NCI-H2196 (cell line): ENCODE measurements around the gene CDK19.
"Not testable (repeated sequence)": the region's sequence is repeated elsewhere in the genome, so short reads cannot be mapped to it uniquely, and the experiment has no call there.

Experiments used
- DNase-seq: peaks from one replicate; lab custom pipeline; 2025; ENCODE audit not compliant: unreplicated experiment; lab: John Stamatoyannopoulos, UW

Gene CDK19

DNA sequence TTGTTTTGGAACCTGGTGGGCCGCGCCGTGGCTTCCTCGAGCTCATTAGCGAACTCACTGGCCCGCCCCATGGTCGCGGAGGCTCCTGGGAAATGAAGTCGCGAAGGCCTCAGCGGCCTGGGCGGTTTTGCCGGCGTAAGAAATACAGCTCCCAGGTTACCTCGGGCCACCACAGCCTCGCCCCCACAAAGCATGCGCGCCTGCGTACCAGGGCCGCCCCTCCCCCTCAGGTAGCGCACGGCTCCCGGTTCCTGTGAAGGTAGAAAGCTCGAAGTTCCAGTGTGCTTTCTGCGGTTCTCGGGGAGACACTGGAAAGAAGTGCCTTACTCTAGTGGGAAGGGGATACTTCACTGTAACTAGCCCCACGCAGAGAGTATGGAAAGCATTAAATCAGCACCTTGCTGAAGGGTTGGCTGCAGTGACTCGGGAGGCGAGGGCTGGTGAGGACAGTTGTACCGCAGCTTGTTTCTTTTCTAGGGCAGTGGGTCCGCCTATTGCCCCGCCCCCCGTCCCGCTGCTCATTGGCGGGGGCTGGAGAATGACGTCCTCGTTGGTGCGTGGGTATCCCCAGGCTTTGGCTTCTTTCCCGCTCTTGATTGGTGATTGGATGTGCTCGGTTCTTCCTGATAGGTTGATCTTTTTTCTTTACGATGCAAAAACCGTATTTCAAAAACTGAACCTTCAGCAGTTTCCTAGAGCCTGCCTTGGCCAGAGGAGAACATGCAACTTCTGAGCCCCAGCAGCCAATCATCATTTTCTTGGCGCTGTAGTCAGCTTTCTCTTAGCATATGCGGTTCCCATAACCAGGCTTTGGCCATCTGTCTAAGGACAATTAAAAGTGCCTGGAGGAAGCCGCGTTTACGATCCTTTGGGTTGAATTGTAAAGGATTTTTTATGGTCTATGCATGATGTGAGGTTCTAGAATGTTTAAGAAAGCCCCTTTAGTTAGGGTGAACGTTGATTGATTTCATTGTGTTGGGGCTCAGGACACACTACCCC is at the start of gene CDK19:
Gene CDK19, minus strand, starts transcription at position 59 of the 999 bp plus-strand sequence. CDS start 333 bp downstream, outside the sequence.
- DNase-seq: peak; percentile 99

DNA sequence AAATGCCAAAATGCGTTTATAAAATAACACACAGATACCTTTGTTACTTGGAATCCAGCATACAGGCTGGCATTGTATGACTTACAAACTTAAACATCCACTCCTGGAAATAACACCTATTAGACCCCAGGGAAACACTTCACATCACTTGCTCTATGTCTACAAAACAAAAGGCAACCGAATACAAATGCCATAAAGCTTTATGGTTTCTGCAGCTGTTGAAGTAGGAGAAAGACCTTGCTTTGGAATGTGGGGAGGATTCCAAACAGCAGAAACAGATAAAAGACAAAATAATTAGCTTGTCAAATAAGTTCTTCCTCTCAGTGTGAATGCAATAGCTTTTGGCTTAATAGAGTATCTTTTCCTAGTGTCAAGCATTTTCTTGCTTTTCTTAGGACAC is 49.6 kb upstream of the CDK19 start:
- no peak for DNase-seq

- DNase-seq: no peak
These were observed 44.1 kb upstream of the CDK19 start for GRCh38 chr6:110859335-110859792.

GRCh38 chr6:110858562-110859214 is 43.4 kb upstream of the CDK19 start:
- no peak for DNase-seq

GRCh38 chr6:110858016-110858415 is 42.7 kb upstream of the CDK19 start:
- DNase-seq: no peak

DNA sequence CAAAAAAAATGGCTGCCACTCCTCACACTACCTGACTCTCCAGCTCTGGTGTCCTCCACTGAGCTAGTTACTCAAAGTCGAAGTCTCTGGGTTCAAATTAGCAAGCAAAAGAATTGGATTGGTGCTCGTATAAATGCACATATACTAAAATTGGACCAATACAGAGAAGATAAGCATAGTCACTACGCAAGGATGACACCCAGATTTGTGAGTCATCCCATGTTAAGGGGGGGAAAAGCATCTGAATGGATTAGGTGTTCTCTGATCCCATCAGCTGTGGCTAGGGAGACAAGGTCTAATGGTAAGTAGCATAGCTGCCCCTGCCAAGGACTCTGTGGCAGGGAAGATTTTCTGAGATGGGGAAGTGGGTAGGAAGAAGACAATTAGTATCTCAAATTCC is 41.0 kb upstream of the CDK19 start:
- no peak for DNase-seq

GRCh38 chr6:110853754-110854477 is 38.6 kb upstream of the CDK19 start:
- DNase-seq: no peak

DNA sequence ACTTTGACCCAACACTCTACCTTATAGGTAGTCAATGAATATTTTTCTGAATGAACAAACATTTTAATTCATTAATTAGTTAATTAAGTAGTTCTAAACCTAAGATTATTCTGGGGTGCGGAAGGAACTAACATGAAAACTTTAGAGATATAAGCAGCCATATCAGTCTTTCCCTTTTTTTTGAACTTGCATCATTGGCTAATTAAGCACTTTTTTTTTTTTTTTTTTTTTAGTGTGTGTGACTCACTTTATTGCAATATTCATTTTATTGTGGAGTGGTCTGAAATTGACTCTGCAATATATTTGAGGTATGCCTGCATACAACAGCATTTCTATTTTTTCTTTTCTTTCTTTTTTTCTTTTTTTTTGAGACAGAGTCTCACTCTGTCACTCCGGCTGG is 37.5 kb upstream of the CDK19 start:
- no peak for DNase-seq

- no peak for DNase-seq
These were observed 34.5 kb upstream of the CDK19 start for GRCh38 chr6:110849781-110850180.

DNA sequence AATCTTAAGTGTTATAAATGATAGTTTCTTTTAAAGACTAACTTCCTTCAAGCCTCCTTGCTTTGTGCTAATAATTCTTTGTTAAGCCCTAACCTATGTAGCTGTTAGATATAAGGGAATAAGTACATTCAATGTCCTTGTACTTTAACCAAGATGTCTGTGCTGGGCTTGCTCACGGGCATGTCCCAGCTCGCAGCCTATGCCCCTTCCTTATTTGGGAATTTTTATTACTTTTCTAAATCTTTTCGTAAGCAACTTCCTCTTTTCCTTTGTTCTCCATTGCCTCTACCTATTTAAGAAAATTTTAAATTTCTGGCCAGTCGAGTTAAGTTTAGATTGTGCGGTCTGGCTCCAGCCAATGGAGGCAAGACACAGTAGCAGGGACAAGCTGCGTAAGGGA is 26.0 kb upstream of the CDK19 start:
- DNase-seq: no peak

DNA sequence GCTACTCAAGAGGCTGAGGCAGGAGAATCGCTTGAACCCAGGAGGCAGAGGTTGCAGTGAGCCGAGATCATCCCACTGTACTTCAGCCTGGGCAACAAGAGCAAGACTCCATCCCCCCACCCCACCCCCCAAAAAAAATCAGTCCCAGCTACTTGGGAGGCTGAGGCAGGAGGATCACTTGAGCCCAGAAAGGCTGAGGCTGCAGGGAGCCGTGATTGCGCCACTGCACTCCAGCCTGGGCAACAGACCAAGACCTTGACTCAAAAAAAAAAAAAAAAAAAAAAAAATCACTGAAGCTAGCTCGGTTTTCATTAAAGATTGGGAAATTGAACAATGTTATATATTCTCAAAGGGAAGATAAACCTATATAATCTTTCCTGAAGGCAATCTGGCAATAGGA is 20.5 kb upstream of the CDK19 start:
- DNase-seq: not testable (repeated sequence)

DNA sequence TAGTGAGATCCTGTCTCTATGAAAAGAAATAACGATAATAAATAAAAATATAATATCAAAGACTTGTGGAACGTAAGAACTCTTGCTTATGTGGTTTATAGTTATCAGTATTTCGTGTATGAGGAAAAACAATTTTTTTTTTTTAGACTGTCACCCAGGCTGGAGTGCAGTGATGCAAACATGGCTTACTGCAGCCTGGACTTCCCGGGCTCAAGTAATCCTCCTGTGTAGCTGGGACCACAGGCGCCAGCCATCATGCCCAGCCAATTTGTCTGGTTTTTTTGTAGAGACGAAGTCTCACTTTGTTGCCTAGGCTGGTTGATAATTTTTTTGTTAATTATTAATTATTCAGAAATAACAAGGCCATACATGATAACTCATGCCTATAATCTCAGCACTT is 18.6 kb upstream of the CDK19 start:
- no peak for DNase-seq

DNA sequence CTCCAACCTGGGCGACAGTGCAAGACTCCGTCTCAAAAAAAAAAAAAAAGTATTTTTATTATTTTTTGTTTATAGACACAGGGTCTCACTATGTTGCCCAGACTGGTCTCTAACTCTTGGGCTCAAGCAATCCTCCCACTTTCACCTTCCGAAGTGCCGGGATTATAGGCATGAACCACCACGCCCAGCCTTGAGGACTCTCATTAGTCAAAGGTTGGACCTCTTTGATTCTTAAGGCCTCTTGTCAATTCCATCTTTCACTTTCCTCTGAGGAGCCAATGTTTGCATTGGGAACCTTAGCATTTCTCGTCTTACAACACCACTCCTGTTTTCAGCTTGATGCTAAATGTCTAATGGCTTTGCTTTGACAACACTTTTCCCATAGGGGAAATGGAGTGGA is 16.1 kb upstream of the CDK19 start:
- no peak for DNase-seq

GRCh38 chr6:110828396-110828795 is 13.1 kb upstream of the CDK19 start:
- DNase-seq: no peak

DNA sequence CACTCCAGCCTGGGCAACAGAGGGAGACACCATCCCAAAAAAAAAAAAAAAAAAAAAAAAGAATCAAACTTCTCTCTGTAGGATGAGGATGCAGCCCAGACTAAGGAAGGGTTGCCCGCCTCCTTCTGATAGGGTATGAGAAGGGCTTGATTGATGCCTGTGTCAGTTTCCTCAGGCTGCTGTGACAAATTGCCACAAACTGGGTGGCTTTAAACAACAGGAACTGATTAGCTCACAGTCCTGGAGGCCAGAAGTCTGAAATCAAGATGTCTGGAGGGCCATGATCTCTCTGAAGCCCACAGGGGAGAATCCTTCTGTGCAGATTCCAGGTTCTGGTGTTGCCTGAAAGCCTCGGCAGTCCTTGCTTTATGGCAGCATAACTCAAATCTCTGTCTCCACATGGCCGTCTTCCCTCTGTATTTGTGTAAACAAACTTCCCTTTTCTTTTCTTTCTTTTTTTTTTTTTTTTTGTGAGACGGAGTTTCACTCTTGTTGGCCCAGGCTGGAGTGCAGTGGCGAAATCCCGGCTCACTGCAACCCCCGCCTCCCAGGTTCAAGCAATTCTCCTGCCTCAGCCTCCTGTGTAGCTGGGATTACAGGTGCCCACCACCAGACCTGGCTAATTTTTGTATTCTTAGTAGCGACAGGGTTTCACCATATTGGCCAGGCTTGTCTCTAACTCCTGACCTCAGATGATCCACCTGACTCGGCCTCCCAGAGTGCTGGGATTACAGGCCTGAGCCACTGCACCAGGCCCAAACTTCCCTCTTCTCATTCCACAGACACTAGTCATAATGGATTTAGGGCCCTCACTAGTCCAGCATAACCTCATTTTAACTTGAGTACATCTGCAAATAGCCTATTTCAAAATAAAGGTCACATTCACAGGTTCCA is 11.2 kb upstream of the CDK19 start:
- no peak for DNase-seq

GRCh38 chr6:110823146-110823545 is 7.9 kb upstream of the CDK19 start:
- DNase-seq: no peak

- DNase-seq: no peak
These were observed 7.0 kb upstream of the CDK19 start for GRCh38 chr6:110822249-110822648.

- DNase-seq: no peak
These were observed 1.4 kb upstream of the CDK19 start for GRCh38 chr6:110816677-110817076.

- no peak for DNase-seq
These were observed 256 bp downstream of the CDK19 start for GRCh38 chr6:110815015-110815410.
